GM18520 (cell line): ENCODE measurements around the gene PFKFB4.

Experiments
- ATAC-seq: cut with Tn5 transposase; IDR thresholded peaks from one replicate; pipeline ENCODE4 v1.9.1; 2021; ENCODE audit not compliant: unreplicated experiment

The PFKFB4 gene

GRCh38 chr3:48468329-48468731 is 88.3 kb downstream of the PFKFB4 start:
- ATAC-seq, result no peak
